GM19025 (cell line): ENCODE data around the gene SEPTIN12.

Experiments used
- ATAC-seq: cut with Tn5 transposase; IDR thresholded peaks from one replicate; pipeline ENCODE4 v1.9.1; 2021; ENCODE audit warnings: mild to moderate bottlenecking, low read depth, moderate library complexity; ENCODE audit not compliant: unreplicated experiment

SEPTIN12 gene, protein sequence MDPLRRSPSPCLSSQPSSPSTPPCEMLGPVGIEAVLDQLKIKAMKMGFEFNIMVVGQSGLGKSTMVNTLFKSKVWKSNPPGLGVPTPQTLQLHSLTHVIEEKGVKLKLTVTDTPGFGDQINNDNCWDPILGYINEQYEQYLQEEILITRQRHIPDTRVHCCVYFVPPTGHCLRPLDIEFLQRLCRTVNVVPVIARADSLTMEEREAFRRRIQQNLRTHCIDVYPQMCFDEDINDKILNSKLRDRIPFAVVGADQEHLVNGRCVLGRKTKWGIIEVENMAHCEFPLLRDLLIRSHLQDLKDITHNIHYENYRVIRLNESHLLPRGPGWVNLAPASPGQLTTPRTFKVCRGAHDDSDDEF

DNA sequence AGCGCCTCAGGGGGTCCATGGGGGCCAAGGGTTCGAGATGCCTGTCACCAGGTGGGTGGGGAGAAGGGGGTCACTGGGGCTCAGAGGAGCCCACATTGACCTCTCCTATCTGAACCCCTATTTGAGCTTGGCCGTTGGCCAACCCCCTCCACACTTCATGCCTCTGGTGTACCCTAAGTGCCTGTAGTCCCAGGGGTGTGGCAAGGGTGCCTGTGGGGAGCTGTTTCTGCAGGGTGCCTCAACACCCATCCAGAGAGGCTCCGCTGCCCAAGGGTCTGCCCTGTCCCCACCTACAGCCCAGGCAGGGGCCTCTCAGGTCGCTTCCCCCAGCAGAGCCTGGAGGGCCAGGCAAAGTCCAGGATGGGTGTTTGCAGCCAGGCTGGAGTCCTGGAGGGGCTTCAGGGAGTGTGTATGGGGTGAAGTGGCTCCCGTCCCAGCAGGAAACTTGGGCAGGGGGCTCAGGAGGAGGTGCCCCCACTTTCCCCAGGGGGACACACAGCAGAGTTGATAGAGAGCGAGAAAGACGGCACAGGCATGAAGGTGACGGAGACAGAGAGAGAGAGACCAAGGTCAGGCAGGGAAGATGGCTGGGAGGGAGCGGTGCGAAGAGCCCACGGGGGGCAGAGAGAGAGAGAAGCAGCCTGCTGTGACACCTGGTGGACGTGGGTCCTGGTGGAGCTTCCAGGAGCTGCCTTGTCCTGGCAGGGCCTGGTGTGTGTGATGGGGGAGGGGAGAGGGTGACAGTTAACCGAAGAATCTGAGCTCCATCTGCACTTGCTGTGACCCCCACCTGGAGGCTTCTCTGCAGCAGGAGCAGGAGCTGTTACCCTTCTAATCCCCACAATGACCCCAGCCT, at the start of gene SEPTIN12:
Gene SEPTIN12, minus strand, starts transcription at position 719 of the 856 bp plus-strand sequence. Its CDS starts 700 bp downstream, at position 19.
- no peak for ATAC-seq

DNA sequence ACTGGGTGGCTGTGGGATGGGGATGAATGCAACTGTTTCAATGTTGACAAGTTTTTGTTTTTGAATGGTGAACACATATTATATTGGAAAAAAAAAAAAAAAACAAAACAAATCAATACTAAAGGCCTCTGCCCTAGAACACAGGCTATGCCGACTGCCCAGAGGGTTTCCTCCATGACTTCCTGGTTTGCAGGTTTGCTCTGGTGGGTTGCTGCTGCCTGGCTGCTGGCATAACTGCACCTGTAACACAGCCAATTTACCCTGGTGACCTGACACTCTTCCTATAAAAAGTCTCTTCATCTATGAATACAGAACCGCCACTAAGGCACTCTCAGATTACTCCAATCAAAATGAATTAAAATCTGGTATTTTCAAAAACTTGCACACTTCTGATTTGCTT, 48.6 kb upstream of the SEPTIN12 start:
- no peak for ATAC-seq

GRCh38 chr16:4833584-4833983, 45.4 kb upstream of the SEPTIN12 start:
- no peak for ATAC-seq

GRCh38 chr16:4832698-4833343, 44.7 kb upstream of the SEPTIN12 start:
- no peak for ATAC-seq

DNA sequence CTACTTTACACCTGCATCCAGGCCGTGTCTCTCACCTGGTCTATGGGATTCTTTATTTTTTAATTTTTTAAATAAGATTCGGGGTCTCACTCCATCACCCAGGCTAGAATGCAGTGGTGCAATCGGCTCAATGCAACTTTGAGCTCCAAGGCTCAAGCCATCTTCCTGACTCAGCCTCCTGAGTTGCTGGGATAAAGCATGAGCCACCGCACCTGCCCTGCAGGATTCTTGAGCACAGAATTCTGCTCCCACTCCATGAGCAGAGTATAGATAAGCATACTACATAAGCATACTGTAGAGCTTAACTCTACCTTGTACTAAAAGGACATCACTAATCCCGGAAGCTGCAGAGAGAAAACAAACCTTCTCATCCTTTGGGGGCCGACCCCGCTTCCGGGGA, 43.5 kb upstream of the SEPTIN12 start:
- no peak for ATAC-seq

DNA sequence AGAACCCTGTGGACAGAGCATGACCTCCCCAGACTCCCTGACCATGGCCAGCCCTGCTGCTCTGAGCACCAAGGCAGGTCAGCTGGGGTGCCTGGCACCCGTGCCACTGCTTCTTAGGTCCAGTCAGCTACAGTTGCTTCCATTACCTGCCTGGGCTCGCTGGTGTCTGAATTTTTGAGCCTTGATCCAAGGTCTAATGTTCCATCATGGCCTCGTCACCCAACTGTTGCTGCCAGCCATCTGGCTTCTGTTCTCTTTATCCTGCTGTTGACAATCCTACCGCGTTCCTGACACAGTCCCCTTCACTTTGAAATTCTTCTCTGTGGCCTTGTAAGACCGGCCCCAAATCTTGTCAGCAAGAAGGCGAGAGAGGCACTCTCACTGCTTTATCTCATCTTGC, 42.3 kb upstream of the SEPTIN12 start:
- no peak for ATAC-seq

DNA sequence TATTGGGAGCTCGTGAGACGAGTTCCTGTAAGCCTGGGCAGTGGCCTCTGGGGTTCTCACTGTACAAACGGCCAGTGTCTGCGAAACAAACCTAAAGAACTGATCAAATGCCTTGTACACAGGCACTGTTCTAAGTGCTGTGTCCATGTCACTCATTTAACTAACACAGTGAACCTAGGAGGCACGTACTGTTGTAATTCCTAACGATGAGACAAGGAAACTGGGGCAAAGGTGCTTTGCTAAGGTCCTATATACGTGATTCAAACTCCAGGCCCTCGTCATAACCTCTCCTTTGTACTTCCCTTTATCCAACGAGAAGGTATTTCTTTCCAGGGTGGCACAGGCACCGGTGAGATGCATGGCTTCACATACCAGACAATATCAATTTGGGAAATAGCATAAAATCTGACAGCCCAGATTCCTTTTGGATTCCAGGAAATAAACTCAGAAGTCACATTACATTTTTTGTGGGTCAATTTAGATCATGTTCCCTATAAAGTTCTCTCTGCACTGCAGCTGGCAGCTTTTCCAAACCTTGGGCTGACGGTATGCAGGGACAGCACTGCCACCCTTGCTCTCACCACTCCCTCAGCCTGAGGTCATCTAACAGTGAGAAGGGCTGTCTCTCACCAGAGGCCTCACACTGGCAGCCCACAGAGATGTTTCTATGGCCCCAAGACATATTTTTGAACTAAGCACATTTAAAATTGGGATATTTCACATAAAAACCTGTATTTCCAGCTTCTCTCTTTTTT, 40.6 kb upstream of the SEPTIN12 start:
- no peak for ATAC-seq

- no peak for ATAC-seq
Observed at GRCh38 chr16:4826980-4827379, 38.8 kb upstream of the SEPTIN12 start.

DNA sequence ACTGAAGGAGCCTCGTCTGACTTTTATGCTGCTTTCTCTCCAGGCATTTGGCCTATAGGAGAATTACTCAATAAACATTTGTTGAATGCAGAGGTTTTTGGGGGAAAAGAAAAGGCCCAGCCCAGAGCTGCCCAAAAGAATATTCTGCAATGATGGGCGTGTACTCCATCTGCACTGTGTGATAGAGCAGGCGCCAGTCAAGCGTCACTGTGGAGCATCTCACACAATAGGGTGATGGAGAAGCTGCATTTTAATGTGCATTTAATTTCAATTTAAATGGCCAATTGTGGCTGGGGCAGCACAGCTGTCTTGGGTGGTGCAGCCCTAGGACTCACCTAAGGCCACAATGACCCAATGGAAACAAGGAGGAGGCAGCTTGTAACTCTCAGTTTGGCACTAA, 38.4 kb upstream of the SEPTIN12 start:
- no peak for ATAC-seq

- ATAC-seq, result no peak
Observed at GRCh38 chr16:4825196-4825595, 37.1 kb upstream of the SEPTIN12 start.

DNA sequence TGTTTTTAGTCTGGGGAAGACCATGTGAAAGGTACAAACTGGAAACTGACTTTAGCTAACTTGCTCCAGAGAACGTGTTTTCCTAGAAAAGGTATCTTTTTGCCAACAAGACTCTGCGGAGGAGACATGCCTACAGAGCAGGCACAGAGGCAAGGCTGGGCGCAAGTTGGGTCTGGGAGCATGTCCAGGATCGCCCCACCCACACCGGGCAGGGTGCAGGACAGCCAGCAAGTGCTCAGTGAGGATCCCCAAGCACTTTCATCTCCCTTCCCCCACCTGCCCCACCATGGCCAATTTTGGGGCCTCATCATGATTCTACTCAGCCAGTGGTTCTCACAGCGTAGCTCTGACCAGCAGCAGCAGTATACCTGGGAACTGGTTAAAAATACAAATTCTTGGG, 32.5 kb upstream of the SEPTIN12 start:
- ATAC-seq, result no peak

DNA sequence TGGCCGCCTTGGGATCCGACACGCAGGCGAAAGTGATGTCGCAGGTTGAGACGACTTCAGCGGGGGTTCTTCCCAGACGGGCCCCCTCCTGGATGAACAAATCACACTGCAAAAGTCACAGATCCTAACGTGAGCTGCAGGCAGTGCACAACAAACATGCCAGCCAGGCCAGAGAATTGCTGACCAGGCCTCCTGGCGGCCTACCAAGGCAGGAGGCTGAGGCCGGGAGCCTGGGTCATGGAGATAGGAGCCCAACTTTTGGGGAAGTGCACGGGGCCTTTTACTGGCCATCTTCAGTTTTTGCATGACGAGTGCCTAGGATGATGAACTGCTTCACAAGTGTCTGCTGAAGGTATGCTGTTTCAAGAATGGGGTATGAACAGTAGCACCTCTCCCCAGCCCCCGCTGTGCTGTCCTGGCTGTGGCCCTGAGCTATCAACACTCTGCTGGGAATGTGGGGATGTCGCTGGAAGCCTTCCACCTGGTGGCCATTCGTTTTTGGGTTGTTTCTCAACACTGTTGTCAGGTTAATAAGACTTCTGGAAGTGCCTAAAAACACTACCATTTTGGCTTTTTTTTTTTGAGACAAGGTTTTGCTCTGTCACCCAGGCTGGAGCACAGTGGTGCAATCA, 26.5 kb upstream of the SEPTIN12 start:
- no peak for ATAC-seq

DNA sequence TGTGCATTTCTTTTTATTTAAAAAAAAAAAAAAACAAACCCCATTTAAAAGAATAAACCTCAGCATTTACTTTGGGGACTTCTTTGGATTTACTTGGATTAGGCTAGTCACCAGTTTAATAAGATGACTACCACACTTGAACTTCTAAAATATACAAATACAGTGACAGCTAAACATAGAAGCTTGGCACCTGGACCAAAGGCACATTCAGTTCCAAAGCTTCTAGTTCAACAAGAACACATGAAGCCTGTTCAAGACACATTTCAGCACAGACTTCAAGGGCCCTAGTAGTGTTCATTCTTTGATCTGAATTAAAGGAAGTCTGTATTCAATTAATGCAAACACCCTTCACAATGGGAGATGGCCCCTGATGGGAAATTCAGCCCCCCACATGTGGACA, 25.9 kb upstream of the SEPTIN12 start:
- no peak for ATAC-seq

DNA sequence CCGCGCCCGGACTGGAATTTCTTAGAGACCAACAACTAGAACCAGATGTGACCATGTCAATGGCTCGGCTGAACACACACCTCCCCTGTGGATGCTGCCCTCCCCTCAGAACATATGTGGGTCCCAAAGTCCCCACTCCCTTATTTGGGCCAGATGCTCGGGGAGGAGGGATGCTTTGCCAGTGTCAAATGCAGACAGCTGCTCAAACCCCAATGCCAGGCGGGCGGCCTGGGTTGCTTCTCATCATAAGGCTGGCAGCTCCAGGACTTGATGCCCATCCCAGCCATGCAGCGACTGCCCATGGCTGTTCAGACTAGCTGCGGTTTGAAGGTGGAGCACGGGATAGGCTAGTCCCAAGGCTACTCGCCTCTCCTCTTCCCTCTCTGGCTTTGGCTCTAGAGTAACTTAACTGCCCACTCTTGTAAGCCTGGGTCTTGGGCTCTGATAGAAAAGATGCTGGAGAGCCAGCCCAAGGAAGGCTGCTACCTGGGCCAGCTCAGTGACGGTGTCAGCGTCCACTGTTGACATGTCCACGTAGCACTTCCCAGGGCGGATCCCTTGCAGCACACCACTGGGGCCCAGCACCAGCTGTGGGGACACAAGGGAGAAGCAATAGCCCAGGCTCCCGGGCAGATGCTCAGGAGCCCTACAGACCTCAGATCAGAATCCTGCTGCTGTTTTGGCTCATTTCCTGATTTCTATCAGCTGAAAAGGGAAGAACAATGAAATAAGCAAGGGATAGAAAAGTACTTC, 25.3 kb upstream of the SEPTIN12 start:
- no peak for ATAC-seq

DNA sequence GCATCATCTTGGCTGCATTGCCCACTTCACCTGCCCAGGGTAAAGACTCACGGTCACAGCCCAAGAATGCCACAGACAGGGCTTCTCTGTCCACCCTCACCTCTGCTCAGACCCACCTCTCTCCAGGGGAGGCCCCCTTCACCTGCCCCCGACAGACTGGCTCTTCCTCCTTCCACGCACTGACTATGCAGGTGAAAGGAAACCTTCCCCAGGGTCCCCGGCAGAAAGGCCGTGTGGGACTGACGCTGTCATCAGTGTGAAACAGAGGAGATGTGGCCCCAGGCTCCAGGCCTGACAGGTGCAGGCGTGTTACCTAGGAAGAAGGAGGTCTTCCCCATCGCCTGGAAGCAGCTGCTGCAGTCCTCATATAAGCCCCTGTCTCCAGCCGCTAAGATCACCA, 23.6 kb upstream of the SEPTIN12 start:
- ATAC-seq, result no peak

- no peak for ATAC-seq
Observed at GRCh38 chr16:4811242-4811641, 23.1 kb upstream of the SEPTIN12 start.

DNA sequence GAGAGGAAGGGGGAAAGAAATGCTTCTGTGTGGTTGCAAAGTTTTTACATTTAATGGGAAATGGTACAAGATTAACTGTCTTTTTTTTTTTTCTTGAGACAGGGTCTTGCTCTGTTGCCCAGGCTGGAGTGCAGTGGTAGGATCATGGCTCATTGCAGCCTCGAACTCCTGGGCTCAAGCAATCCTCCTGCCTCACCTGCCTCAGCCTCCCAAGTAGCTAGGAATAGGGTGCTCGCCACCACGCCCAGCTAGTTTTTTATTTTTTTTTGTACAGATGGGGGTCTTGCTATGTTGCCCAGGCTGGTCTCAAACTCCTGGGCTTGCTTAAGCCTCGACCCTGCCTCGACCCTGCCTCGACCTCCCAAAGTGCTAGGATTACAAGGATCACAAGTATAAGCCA, 18.1 kb upstream of the SEPTIN12 start:
- ATAC-seq, result no peak

DNA sequence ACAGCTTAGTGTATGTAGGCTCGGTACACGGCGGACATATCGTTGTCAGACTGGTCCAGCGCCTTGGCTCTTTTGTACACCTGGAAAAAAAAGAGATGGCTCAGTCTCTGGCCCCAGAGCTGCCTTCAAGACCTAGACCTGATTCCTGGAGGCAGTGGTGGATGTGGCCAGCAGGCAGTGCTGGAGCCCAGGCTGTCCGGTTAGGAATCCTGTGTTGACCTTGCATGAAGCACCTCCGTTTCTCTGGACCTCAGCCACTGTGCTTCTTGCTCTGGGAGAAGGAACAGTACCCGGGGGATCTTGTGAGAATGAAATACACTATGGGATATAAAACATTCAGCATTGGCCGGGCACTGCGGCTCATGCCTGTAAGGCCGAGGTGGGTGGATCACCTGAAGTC, 17.1 kb upstream of the SEPTIN12 start:
- ATAC-seq, result no peak
